Stomach (tissue), 9 donors: Measurements from ENCODE around the gene CDK11B. TPM values are rescaled to one million over a fixed set of nuclear protein-coding genes. Genes with fewer than 3 reads are reported as not detected.

Experiments
- DNase-seq, 2 donors: peaks; one replicate each; pipeline versions ENCODE4 v3.0.0 to v3.0.0-alpha.2; 2013 to 2019
- H3K27ac ChIP-seq, 5 donors: fragments of 200-600 bp in 4 of 5; sonication (generic) in 4 of 5; one replicate each; pipeline ENCODE4 v1.5.1; 2013 to 2019; ENCODE audit warnings: mild to moderate bottlenecking in 1 of 5, moderate library complexity in 1 of 5
- H3K27me3 ChIP-seq, 3 donors: fragments of 200-600 bp; sonication (generic); one replicate each; pipeline ENCODE4 v1.5.1; 2017 to 2019; ENCODE audit warnings: mixed run types in 1 of 3
- H3K36me3 ChIP-seq, 4 donors: fragments of 200-600 bp; sonication (generic); 1 replicate in 3 of 4; 2 replicates in 1 of 4; pipeline ENCODE4 v1.5.1; 2016 to 2019
- H3K4me1 ChIP-seq, 4 donors: fragments of 200-600 bp; sonication (generic); one replicate each; pipeline ENCODE4 v1.5.1; 2016 to 2019
- H3K4me3 ChIP-seq, 4 donors: fragments of 200-600 bp; sonication (generic) in 3 of 4; one replicate each; pipeline ENCODE4 v1.5.1; 2016 to 2019; ENCODE audit warnings: mild to moderate bottlenecking in 1 of 4
- H3K9me3 ChIP-seq, 4 donors: fragments of 200-600 bp; sonication (generic); one replicate each; pipeline ENCODE4 v1.5.1; 2016 to 2019
- CTCF ChIP-seq, 7 experiments: fragments of 450-650 bp in 4 of 7; fragments of 200-600 bp in 3 of 7; sonication (generic) in 3 of 7; IDR thresholded peaks; one replicate each; pipeline ENCODE4 v1.5.1; 2016 to 2019; ENCODE audit warnings: antibody characterized with exemption in 7 of 7, control low read depth in 2 of 7, mild to moderate bottlenecking in 1 of 7
- EP300 ChIP-seq: sonication (generic); formaldehyde crosslinking; IDR thresholded peaks from one replicate; pipeline ENCODE4 v1.6.1; 2017; ENCODE audit warnings: antibody characterized with exemption
- POLR2A ChIP-seq, 4 donors: fragments of 450-650 bp; IDR thresholded peaks; one replicate each; pipeline ENCODE4 v1.6.1; 2016; ENCODE audit warnings: antibody characterized with exemption in 4 of 4, control low read depth in 2 of 4, mild to moderate bottlenecking in 1 of 4, moderate library complexity in 1 of 4
- POLR2AphosphoS5 ChIP-seq, 3 donors: sonication (generic); formaldehyde crosslinking; IDR thresholded peaks; one replicate each; pipeline ENCODE4 v1.6.1; 2016; ENCODE audit warnings: antibody characterized with exemption in 3 of 3
- WGBS, 5 donors: extraction: QIAGEN DNeasy Blood & Tissue Kit in 3 of 5; methylation state at CpG; one replicate each; pipeline versions ENCODE4 v1.1.5 to v1.1.7; 2013 to 2018; 5-methylcytosine and 5-hydroxymethylcytosine counted together
- intact Hi-C: fragments of 100-400 bp; cut with DNase I; formaldehyde crosslinking; loops from one replicate; pipeline ENCODE4 v1.15.1; 2023; ENCODE audit warnings: low total_unique reads
- polyA plus RNA-seq, 3 donors: library from polyadenylated mRNA; stranded (reverse); fragments of 200-250 nt; gene quantifications; one replicate each; pipeline ENCODE4 v1.2.3, GENCODE V29; 2013
- total RNA-seq, 5 donors: library from RNA; depleted of rRNA; stranded (reverse); fragments of >200 nt; gene quantifications; one replicate each; pipeline versions ENCODE4 v1.1.0 to v1.2.3, GENCODE V29; 2014 to 2016
- donor health status: healthy with polysubstance abuse.
- donor health status: Bipolar disorder and iron deficiency.
- donor health status: healthy.

The CDK11B gene
- total and polyA plus RNA-seq, 8 donors = 9.0 to 62.6 (median 28.6) TPM

- Histone ChIP-seq H3K9me3 (no peaks in the 10 kb centered on the region), H3K4me3 (peak overlapping the region; percentile 19 to 41 (median 30)), H3K27ac (peak overlapping the region in 4 of 5 donors; percentile 74 to 87 (median 80)), H3K36me3 (peaks cover 4 to 40% (median 32%) of the 10 kb centered on the region in 4 donors), H3K27me3 (peaks cover 0 to 41% (median 25%) of the 10 kb centered on the region in 3 donors), H3K4me1 (peaks cover 25 to 36% (median 26%) of the 10 kb centered on the region in 4 donors)
- WGBS, 5 donors = 49 to 72% (median 60%) methylated on average over 17 to 48 of the region's 48 CpGs
- intact Hi-C loops = no loop called here
- DNase-seq = peak in 1 of 2 donors; percentile 72
- TF ChIP-seq EP300 = no peak
- no peak for TF ChIP-seq POLR2AphosphoS5 (IDR thresholded peaks at IDR 0.05)
- no peak for TF ChIP-seq POLR2A (IDR thresholded peaks at IDR 0.05)
- TF ChIP-seq CTCF (IDR thresholded peaks at IDR 0.05) = no peak
These were observed 29.2 kb downstream of the CDK11B start for GRCh38 chr1:1629430-1630190.

DNA sequence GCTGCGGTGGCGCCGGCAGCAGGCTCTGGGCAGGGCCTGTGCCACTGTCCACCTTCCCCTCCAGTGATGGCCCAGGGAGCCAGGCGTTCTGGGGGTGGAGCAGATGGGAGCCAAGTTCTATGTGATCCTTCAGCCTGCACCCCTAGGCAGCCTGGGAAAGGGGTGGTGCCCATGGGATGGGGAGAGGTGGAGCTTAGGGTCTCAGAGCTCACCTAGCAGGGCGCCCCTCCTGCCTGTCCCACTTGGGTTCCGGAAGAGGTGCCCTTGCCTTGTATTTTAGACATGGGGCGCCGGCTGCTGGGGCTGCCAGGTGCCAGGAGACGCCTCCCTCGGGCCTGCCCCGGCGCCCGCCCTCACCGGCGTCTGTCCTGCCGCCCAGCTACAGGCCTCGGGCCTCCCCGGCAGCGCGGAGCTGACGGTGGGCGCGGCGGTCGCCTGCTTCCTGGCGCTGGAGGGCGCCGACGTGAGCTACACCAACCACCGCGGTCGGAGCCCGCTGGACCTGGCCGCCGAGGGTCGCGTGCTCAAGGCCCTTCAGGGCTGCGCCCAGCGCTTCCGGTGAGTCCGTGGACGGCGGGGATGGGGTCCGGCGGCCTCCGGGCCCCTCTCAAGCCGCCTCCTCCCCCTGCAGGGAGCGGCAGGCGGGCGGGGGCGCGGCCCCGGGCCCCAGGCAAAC lies 29.9 kb downstream of the CDK11B start:
- intact Hi-C loops = no loop called here
- peak overlapping the region; percentile 19 to 36 (median 26) for H3K4me3 ChIP-seq

GRCh38 chr1:1627829-1628753 lies 30.7 kb downstream of the CDK11B start:
- H3K4me1 ChIP-seq = peaks cover 25 to 39% (median 29%) of the 10 kb centered on the region in 4 donors
- DNase-seq = peak in 1 of 2 donors; percentile 33
- no peaks in the 10 kb centered on the region for H3K9me3 ChIP-seq
- peaks cover 0 to 41% (median 25%) of the 10 kb centered on the region in 3 donors for H3K27me3 ChIP-seq
- H3K4me3 ChIP-seq = no peak overlapping the region
- intact Hi-C loops = no loop called here
- peak overlapping the region in 1 of 5 donors; percentile 15 for H3K27ac ChIP-seq
- TF ChIP-seq POLR2AphosphoS5 (IDR thresholded peaks at IDR 0.05) = no peak
- TF ChIP-seq EP300 = no peak
- WGBS, 5 donors = 91 to 94% (median 93%) methylated on average over 20 to 53 of the region's 53 CpGs
- H3K36me3 ChIP-seq = peaks cover 4 to 51% (median 44%) of the 10 kb centered on the region in 4 donors

More for the DNA sequence above, 29.9 kb downstream of the CDK11B start:
- TF ChIP-seq EP300 (no peak), POLR2AphosphoS5 (IDR thresholded peaks at IDR 0.05) (no peak), POLR2A (IDR thresholded peaks at IDR 0.05) (no peak), CTCF (IDR thresholded peaks at IDR 0.05) (no peak)
- WGBS, 5 donors = 47 to 75% (median 63%) methylated on average over 17 to 53 of the region's 53 CpGs
- no peaks in the 10 kb centered on the region for H3K9me3 ChIP-seq
- peak in 1 of 2 donors; percentile 71 for DNase-seq
- peak overlapping the region in 3 of 5 donors; percentile 32 to 50 (median 34) for H3K27ac ChIP-seq
- H3K27me3 ChIP-seq = peaks cover 0 to 41% (median 25%) of the 10 kb centered on the region in 3 donors
- peaks cover 4 to 46% (median 39%) of the 10 kb centered on the region in 4 donors for H3K36me3 ChIP-seq
- H3K4me1 ChIP-seq = peaks cover 25 to 36% (median 26%) of the 10 kb centered on the region in 4 donors

DNA sequence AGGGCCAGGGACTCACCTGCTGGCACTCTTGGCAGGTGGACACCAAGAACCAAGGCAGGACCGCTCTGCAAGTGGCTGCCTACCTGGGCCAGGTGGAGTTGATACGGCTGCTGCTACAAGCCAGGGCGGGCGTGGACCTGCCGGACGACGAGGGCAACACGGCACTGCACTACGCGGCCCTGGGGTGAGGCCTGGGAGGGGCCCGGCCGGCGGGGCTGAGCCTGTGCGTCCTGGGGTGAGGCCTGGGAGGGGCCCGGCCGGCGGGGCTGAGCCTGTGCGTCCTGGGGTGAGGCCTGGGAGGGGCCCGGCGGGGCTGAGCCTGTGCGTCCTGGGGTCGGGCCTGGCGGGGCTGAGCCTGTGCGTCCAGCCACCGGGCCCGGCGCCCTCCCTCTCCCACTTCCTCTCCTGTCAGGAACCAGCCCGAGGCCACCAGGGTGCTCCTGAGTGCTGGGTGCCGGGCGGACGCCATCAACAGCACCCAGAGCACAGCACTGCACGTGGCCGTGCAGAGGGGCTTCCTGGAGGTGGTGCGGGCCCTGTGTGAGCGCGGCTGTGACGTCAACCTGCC lies 31.5 kb downstream of the CDK11B start:
- Histone ChIP-seq H3K4me1 (peaks cover 29 to 47% (median 36%) of the 10 kb centered on the region in 4 donors), H3K27ac (peak overlapping the region in 2 of 5 donors; percentile 8 to 15), H3K4me3 (no peak overlapping the region), H3K27me3 (peaks cover 0 to 40% (median 25%) of the 10 kb centered on the region in 3 donors), H3K36me3 (peaks cover 4 to 51% (median 44%) of the 10 kb centered on the region in 4 donors), H3K9me3 (no peaks in the 10 kb centered on the region)
- TF ChIP-seq EP300 (no peak), POLR2AphosphoS5 (IDR thresholded peaks at IDR 0.05) (peak in 1 of 3 donors; percentile 33)
- WGBS, 5 donors = 30 to 64% (median 57%) methylated on average over 17 to 37 of the region's 37 CpGs
- DNase-seq = peak; percentile 70 to 87
- intact Hi-C loops = no loop called here
